ENCODE measurements around the gene XRCC3.

DNA sequence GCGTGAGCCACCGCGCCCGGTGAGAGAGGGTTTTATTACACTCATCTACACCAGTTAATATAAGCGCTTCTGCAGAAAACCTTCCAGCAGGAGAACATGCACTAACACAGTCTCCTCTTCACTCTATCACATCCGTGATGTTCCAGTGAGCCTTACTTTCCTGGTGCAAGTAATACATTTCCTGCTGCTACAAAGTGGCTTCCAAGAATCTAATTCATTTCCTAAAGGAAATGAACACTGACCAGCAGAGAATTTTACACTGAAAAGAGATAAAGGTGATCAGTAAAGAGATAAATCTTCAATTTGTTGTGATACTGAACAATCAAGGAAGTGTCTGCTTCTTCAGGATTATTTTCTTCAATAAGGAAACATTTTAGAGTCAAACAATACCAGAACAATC is 39.8 kb upstream of the XRCC3 start:
- no peak for TF ChIP-seq POLR2A (IDR thresholded peaks at IDR 0.05)
- TF ChIP-seq, protein P1, sequence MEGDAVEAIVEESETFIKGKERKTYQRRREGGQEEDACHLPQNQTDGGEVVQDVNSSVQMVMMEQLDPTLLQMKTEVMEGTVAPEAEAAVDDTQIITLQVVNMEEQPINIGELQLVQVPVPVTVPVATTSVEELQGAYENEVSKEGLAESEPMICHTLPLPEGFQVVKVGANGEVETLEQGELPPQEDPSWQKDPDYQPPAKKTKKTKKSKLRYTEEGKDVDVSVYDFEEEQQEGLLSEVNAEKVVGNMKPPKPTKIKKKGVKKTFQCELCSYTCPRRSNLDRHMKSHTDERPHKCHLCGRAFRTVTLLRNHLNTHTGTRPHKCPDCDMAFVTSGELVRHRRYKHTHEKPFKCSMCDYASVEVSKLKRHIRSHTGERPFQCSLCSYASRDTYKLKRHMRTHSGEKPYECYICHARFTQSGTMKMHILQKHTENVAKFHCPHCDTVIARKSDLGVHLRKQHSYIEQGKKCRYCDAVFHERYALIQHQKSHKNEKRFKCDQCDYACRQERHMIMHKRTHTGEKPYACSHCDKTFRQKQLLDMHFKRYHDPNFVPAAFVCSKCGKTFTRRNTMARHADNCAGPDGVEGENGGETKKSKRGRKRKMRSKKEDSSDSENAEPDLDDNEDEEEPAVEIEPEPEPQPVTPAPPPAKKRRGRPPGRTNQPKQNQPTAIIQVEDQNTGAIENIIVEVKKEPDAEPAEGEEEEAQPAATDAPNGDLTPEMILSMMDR (IDR thresholded peaks at IDR 0.05), result no peak
